ENCODE measurements around the gene SKI.
"Not testable (repeated sequence)": the region's sequence is repeated elsewhere in the genome, so short reads cannot be mapped to it uniquely, and the experiment has no call there.

The SKI gene

DNA sequence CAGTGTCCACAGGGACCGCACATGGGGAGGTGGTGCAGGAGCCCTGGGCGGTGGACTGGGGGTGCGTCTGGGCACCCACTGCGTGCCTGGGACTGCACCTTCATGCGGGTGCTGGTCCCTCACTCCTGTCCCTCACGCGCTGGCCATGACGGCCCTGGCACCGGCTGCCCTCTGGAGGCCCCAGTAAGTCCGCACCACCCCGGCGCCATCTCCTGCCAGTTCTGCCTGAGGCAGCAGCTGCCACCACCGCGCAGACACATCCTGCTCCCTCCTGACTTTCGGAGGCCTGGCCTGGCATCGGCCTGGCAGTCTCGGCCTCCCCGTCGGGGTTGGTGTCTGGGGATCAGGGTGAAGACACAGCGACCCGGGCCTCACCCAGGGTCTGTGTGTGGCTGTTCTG lies 98.4 kb downstream of the SKI start:
- Mint-ChIP-seq H3K27me3 (ENCODE audit: low read depth) (peaks cover 18% of the 10 kb centered on the region), H3K4me1 (peaks cover 42% of the 10 kb centered on the region), H3K9me3 (no peaks in the 10 kb centered on the region), H3K27ac (peak overlapping the region; percentile 8 to 96 (median 95)), H3K36me3 (ENCODE audit: low read depth) (peaks cover 3% of the 10 kb centered on the region), H3K4me3 (no peak overlapping the region)
- TF ChIP-seq, protein P1, sequence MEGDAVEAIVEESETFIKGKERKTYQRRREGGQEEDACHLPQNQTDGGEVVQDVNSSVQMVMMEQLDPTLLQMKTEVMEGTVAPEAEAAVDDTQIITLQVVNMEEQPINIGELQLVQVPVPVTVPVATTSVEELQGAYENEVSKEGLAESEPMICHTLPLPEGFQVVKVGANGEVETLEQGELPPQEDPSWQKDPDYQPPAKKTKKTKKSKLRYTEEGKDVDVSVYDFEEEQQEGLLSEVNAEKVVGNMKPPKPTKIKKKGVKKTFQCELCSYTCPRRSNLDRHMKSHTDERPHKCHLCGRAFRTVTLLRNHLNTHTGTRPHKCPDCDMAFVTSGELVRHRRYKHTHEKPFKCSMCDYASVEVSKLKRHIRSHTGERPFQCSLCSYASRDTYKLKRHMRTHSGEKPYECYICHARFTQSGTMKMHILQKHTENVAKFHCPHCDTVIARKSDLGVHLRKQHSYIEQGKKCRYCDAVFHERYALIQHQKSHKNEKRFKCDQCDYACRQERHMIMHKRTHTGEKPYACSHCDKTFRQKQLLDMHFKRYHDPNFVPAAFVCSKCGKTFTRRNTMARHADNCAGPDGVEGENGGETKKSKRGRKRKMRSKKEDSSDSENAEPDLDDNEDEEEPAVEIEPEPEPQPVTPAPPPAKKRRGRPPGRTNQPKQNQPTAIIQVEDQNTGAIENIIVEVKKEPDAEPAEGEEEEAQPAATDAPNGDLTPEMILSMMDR (IDR thresholded peaks at IDR 0.05; ENCODE audit: unreplicated experiment in 3 of 3): no peak

DNA sequence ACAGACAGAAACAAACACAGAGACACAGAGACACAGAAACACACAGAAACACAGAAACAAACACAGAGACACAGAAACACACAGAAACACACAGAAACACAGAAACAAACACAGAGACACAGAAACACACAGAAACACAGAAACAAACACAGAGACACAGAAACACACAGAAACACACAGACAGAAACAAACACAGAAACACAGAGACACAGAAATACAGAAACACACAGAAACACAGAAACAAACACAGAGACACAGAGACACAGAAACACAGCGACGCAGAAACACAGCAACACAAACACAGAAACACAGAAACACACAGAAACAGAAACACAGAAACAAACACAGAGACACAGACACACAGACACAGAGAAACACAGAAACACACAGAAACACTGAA lies 99.0 kb downstream of the SKI start:
- peaks cover 41% of the 10 kb centered on the region for H3K4me1 Mint-ChIP-seq
- H3K27me3 Mint-ChIP-seq (ENCODE audit: low read depth): peaks cover 18% of the 10 kb centered on the region
- H3K9me3 Mint-ChIP-seq; H3K36me3 Mint-ChIP-seq (ENCODE audit: low read depth): not testable (repeated sequence)
- H3K4me3 Mint-ChIP-seq: peak overlapping the region in 2 of 3 experiments; percentile 8 to 21
- H3K27ac Mint-ChIP-seq: peak overlapping the region; percentile 8 to 96 (median 95)

DNA sequence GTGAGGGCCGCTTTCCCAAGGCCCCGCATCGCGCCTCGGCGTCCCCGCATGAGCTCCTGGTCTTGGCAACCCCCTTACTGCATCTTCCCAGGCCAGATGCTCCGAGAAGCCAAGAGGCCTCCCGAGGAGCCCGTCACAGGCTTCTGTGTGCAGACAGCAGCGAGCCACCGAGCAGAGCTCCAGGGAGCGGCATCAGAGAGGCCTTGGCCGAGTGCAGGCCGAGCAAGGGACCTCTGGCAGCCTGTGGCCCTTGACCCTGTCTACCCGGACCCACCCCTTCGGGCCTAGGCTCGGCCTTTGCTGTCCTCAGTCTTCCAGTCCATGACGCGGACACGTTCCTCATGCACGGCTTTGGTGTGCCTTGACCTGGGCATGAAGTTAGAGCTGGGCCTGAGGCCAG lies 99.7 kb downstream of the SKI start:
- TF ChIP-seq, protein P1 (IDR thresholded peaks at IDR 0.05; ENCODE audit: unreplicated experiment in 3 of 3): no peak
- peaks cover 3% of the 10 kb centered on the region for H3K36me3 Mint-ChIP-seq (ENCODE audit: low read depth)
- no peak overlapping the region for H3K4me3 Mint-ChIP-seq
- H3K27me3 Mint-ChIP-seq (ENCODE audit: low read depth): peaks cover 18% of the 10 kb centered on the region
- no peaks in the 10 kb centered on the region for H3K9me3 Mint-ChIP-seq
- peak overlapping the region in 1 of 3 experiments; percentile 96 for H3K27ac Mint-ChIP-seq
- H3K4me1 Mint-ChIP-seq: peaks cover 39% of the 10 kb centered on the region

DNA sequence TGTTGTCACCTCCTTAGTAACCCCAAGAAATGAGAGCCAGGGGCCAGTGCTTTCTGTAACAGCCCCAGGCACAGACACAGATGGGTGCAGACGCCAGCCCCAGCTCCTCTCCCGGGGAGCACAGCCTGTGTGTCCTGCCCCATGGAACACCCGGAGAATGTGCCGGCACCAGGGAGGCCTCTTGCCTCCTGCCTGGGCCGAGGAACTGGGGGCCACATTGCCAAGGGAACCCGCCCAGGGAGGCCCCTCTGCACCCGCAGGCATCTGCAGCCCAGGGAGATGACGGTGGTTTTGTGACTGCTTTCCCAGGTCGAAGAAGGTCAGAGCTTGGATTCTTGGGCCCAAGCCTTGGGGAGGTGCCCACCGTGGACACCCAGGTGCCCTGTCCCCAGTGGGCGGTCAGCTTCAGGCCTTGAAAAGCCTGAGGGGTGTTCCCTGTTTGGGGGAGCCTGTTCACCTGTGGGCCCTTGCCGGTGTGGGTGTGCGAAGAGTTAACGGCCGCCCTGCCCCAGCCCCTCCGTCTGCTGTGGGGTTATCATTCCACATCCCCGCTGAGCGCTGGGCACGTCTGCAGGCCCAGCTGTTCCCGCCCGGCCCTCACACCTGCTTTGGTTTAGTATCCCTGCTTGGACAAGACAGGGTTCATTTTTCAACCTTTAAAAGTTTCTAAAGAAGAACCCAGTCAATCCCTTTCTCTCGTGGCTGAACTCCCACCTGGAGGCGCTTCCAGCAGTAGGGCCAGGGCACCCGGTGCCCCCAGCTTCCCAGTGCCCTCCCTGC lies 100.7 kb downstream of the SKI start:
- peak overlapping the region; percentile 69 to 94 (median 74) for H3K27ac Mint-ChIP-seq

DNA sequence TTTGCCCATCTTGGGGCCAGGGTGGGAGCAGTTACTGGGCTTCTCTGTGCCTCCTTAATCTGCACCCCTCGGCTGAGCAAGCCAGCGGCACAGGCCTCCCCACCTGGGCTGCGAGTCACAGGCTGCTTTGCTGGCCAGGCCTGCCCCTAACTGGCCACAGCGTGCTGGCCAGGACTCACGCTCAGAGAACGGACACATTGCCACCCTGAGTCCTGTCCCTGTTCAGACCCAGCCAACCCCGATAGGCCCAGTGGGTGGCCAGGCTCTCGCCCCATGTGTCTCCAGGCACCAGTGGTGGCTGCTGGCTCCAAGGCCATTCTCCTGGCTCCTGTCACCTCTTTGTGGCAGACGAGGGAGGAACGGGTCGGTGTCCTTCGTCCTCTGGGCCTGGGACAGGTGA lies 101.9 kb downstream of the SKI start:
- Mint-ChIP-seq H3K4me3 (no peak overlapping the region), H3K36me3 (ENCODE audit: low read depth) (peaks cover 2% of the 10 kb centered on the region), H3K27me3 (ENCODE audit: low read depth) (peaks cover 17% of the 10 kb centered on the region), H3K4me1 (peaks cover 54% of the 10 kb centered on the region), H3K27ac (peak overlapping the region; percentile 86 to 98 (median 94)), H3K9me3 (no peaks in the 10 kb centered on the region)
- TF ChIP-seq, protein P1 (IDR thresholded peaks at IDR 0.05; ENCODE audit: unreplicated experiment in 3 of 3): no peak

More for the DNA sequence above, 100.7 kb downstream of the SKI start:
- TF ChIP-seq, protein P1 (IDR thresholded peaks at IDR 0.05; ENCODE audit: unreplicated experiment in 3 of 3): no peak
- Mint-ChIP-seq H3K27me3 (ENCODE audit: low read depth) (peaks cover 18% of the 10 kb centered on the region), H3K4me1 (peaks cover 43% of the 10 kb centered on the region), H3K9me3 (no peaks in the 10 kb centered on the region), H3K36me3 (ENCODE audit: low read depth) (peaks cover 3% of the 10 kb centered on the region), H3K4me3 (no peak overlapping the region)

DNA sequence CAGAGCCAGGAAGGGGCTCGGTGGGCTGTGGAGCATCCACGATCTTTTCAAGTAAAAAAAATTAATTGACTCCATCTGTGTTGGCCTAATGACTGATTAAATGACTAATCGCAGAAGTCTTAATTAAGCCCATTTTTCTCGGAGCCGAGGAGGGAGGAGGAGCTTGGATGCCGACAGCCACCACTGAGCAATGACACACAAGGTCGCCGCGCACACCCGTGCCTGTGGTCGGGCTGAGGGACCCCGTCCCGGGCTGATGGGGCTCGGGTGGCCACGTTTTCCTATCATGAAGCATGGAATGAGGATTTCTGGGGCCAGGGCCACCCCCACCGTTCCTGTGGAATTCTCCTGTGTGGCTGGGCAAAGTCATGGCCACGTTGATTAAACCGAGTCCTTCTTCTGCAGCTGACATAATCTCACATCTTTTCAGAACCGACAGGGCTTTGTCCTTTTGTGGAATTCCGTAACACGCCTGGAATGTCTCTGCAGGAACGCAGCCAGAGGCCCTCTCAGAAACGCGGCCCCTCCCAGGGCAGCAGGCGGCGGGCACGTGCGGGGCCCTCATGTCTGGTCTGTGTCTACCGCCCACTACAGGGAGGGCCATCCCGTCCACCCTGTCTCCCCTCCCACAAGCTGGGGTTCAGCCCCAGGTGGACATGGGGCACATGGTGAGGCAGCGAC lies 102.5 kb downstream of the SKI start:
- Mint-ChIP-seq H3K36me3 (ENCODE audit: low read depth) (no peaks in the 10 kb centered on the region), H3K9me3 (no peaks in the 10 kb centered on the region), H3K27ac (peak overlapping the region; percentile 86 to 98 (median 94)), H3K27me3 (ENCODE audit: low read depth) (peaks cover 10% of the 10 kb centered on the region), H3K4me1 (peaks cover 59% of the 10 kb centered on the region), H3K4me3 (peak overlapping the region in 2 of 3 experiments; percentile 7 to 14)
- TF ChIP-seq, protein P1 (IDR thresholded peaks at IDR 0.05; ENCODE audit: unreplicated experiment in 3 of 3): no peak

All from nephron (organoid).